Fibroblast of villous mesenchyme (primary cell): ENCODE results near the gene PAM16. TPM values are rescaled to one million over a fixed set of nuclear protein-coding genes. Genes with fewer than 3 reads are reported as not detected.
A peak's percentile ranks its signal among the peaks of the same experiment; 100 is the strongest.

Experiments
- DNase-seq: peaks from one replicate; pipeline ENCODE4 v3.0.0-alpha.2; 2010; ENCODE audit warnings: low read depth
- H3K4me3 ChIP-seq: 2 replicates; pipeline ENCODE4 v1.5.1; 2011; ENCODE audit warnings: low read depth, mild to moderate bottlenecking, low read length
- CTCF ChIP-seq: IDR thresholded peaks from 2 replicates; pipeline ENCODE4 v1.5.1; 2012; ENCODE audit warnings: low read depth, mild to moderate bottlenecking, low read length; ENCODE audit not compliant: insufficient read depth
- total RNA-seq: library from RNA; depleted of rRNA; stranded (reverse); fragments of >200 nt; gene quantifications from 2 replicates; pipeline ENCODE4 v1.2.3, GENCODE V29; 2012

PAM16 gene
- total RNA-seq, 1 donor, result 19.9 TPM

DNA sequence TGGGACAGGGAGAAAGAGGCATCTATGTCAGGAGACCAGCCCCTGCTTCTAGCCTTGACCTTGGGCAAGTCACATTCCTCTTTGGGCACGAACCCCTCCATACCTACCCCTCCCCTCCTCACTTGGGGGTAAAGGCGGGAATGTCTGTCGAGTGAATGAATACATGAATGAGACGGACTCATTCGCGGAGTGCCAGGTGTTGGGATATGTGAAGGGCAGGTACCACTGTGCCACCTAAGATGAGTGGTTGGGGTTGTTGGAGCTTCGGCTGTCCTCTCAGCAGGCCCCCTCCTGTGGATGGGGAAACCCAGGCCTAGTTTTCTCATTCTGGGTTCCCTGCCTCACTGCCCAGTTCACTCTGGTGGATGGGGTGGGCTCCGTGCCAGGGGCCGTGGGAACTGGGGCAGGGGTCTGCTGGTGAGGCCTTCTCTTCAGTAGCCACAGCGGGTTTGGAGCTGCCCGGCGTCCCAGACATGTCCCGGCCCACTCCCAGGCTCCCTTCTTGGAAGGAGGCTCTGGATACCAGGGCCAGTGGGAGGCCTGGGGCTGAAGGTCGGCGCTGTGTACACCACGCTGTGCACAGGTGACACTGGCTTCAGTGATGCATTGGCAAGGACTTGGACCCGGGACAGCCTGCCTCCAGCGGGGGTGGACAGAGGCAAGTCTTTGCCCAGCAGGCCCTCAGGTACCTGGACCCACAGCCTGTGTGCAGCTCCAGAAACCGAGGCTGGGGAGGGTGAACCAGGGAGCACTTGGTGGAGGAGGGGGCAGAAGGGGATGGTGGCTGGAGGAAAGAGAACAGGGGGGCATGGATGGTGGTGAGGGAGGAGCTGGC, 29.6 kb downstream of the PAM16 start:
- DNase-seq, result no peak
- H3K4me3 ChIP-seq, result no peak overlapping the region
- no peak for TF ChIP-seq CTCF

DNA sequence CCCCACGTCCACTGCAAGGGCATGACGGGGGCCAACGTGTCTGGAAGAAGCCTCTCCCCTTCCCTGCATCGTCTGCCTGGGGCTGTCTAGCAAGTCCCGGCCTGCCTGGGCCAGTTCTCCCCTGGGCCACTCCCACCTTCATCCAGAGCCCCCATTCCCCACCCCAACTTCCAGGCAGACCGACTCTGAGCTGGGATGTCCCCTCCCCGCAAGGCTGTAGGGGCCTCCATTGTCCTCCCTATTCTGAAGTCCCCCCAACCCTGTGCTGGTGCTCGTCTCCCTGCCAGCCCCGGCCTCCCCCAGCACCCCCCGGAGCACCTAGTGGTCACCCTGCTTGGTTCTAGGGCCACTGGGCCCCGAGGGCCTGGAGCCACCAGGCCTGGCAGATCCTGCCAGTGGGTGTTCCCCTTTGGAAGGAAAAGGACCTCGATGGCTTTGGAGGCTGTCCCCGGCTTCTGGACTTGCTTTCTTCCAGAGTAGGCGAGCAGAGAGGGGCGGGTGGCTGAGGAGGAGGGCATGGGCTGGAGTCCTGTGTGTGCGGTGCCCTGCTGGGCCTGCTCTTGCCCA, 30.5 kb downstream of the PAM16 start:
- no peak for DNase-seq
- H3K4me3 ChIP-seq, result no peak overlapping the region
- TF ChIP-seq CTCF, result no peak

DNA sequence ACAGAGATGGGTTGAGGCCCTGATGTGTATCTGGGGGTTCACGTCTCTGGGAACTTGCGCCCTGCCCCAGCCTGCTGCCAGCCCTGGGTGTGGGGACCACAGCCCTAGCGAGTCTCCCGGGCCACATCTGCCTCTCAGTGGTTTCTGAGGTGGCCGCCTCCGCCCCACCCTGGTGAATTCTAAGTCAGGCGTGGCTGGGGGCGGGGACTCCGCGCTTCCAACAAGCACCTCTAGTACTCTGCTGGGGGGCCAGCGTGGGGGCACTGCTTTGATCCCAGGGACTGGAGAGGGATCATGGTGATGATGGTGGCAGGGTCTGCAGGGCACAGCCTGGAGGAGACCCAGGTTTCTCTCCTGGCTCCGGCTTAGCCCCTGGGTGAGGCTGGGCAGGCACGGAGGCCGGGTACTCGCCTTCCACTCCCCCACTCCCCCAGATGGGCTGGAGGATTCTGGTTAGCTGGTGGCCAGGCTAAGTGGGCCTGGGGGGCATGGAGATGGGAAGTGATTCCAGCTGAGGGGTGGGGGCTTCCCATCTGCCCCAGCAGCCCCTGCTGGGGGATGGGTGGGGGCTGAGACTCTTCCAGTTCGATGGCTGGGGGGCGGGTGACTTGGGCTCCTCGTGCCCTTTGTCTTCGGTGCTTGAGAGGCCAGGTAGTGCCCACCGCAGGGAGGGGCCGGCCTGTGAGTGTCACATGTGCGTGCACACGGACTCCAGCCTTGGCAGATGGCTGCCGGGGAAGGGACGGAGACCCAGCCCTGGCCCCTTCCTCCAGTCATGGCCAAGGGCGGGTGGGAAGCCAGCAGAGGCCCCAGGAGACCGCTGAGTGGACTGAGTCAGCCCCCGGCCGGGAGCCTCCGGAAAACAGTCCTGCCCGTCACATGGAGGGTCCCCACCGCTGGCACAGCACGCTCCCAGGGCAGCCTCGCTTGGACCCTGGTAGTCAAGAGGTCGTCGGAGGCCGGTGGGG, 31.4 kb downstream of the PAM16 start:
- peak overlapping the region; percentile 37 for H3K4me3 ChIP-seq
- DNase-seq, result peak; percentile 43
- no peak for TF ChIP-seq CTCF

DNA sequence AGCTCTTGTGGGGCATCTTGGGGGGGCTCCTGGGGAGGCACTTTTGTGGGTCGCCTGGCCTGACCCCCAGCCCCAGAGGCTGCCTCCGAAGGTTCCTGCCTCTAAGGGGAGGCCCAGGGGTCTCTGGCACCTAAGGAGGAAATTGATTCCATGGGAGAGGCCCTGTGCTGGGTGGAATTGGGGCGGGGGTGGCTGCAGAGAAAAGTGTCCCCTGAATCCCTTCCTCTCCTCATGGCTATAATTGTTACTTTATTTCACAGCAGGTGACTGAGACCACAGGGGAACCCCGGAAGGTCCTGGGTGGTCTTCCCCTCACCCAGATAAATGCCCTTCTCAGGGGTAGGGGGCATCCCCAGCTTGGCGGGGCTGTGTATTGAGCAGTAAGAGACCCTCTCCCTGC, 32.2 kb downstream of the PAM16 start:
- peak overlapping the region; percentile 85 for H3K4me3 ChIP-seq
- no peak for TF ChIP-seq CTCF
- no peak for DNase-seq

DNA sequence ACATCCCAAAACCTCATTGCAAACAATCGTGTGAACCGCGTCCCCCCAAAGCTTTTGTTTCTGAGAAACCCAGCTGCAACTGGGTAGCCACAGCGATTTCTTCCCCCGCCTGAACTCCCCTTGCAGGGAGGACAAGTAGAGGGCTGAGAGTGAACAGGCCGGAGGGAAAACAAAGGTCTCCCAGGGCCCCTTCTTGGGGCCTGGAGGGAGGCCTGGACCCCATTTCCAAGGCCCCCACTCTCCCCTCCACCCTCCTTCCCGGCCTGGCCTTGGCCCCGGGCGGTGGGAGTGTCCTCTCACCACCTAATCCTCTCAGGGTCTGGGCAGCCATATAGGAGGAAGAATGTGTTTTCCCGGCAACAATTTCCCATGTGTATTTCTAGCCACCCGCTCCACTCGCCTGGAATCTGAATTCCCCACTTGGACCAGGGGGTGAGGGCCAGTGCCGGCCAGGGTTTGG, 32.6 kb downstream of the PAM16 start:
- no peak for DNase-seq
- TF ChIP-seq CTCF, result no peak
- H3K4me3 ChIP-seq, result peak overlapping the region; percentile 85

GRCh38 chr16:4317532-4318450, 33.3 kb downstream of the PAM16 start:
- TF ChIP-seq CTCF, result no peak
- peak overlapping the region; percentile 85 for H3K4me3 ChIP-seq
- peak; percentile 45 for DNase-seq
